GM18951 (cell line): ENCODE data around the gene SERGEF.
"Not testable (repeated sequence)": the region's sequence is repeated elsewhere in the genome, so short reads cannot be mapped to it uniquely, and the experiment has no call there.

ENCODE experiments used
- POLR2A ChIP-seq: IDR thresholded peaks from 4 replicates; pipeline ENCODE4 v1.6.1; 2011; ENCODE audit warnings: mild to moderate bottlenecking; ENCODE audit not compliant: insufficient read length, insufficient read depth; ENCODE audit errors: extremely low read depth
- in situ Hi-C: fragments of 300-500 bp; cut with MboI; formaldehyde crosslinking; loops from one replicate; pipeline ENCODE4 v1.12.0; 2022; ENCODE audit warnings: low sequenced_read_pairs, mixed read lengths, inconsistent platforms; ENCODE audit not compliant: unreplicated experiment

Gene SERGEF

GRCh38 chr11:18012122-18012905 is 533 bp downstream of the SERGEF start:
- no peak for TF ChIP-seq POLR2A
- in situ Hi-C loops = no loop called here

GRCh38 chr11:18011633-18012032 is 1.2 kb downstream of the SERGEF start:
- TF ChIP-seq POLR2A = no peak
- in situ Hi-C loops = no loop called here

- no peak for TF ChIP-seq POLR2A
- in situ Hi-C loops = no loop called here
Measured at GRCh38 chr11:18010977-18011586, 1.8 kb downstream of the SERGEF start.

- TF ChIP-seq POLR2A = no peak
- in situ Hi-C loops = no loop called here
Measured at GRCh38 chr11:18010121-18010670, 2.7 kb downstream of the SERGEF start.

- TF ChIP-seq POLR2A = no peak
- in situ Hi-C loops = no loop called here
Measured at GRCh38 chr11:18005376-18006129, 7.3 kb downstream of the SERGEF start.

GRCh38 chr11:18001191-18001590 is 11.7 kb downstream of the SERGEF start:
- in situ Hi-C loops = no loop called here
- TF ChIP-seq POLR2A = no peak

GRCh38 chr11:18000760-18001159 is 12.1 kb downstream of the SERGEF start:
- in situ Hi-C loops = no loop called here
- no peak for TF ChIP-seq POLR2A

GRCh38 chr11:18000128-18000527 is 12.7 kb downstream of the SERGEF start:
- in situ Hi-C loops = not testable (repeated sequence)

GRCh38 chr11:17992916-17993315 is 19.9 kb downstream of the SERGEF start:
- TF ChIP-seq POLR2A = no peak
- in situ Hi-C loops = no loop called here

GRCh38 chr11:17991783-17992433 is 20.9 kb downstream of the SERGEF start:
- no peak for TF ChIP-seq POLR2A
- in situ Hi-C loops = no loop called here

GRCh38 chr11:17989306-17989705 is 23.5 kb downstream of the SERGEF start:
- TF ChIP-seq POLR2A = no peak
- in situ Hi-C loops = loop anchor here (10.0 kb wide), 1 partner anchor 265 kb away; no protein-coding TSS in a partner anchor

GRCh38 chr11:17988465-17988864 is 24.4 kb downstream of the SERGEF start:
- in situ Hi-C loops = loop anchor here (10.0 kb wide), 1 partner anchor 264 kb away; no protein-coding TSS in a partner anchor
- no peak for TF ChIP-seq POLR2A

GRCh38 chr11:17987826-17988225 is 25.0 kb downstream of the SERGEF start:
- in situ Hi-C loops = loop anchor here (10.0 kb wide), 1 partner anchor 263 kb away; no protein-coding TSS in a partner anchor
- no peak for TF ChIP-seq POLR2A

GRCh38 chr11:17986711-17987220 is 26.1 kb downstream of the SERGEF start:
- no peak for TF ChIP-seq POLR2A
- in situ Hi-C loops = loop anchor here (10.0 kb wide), 1 partner anchor 262 kb away; no protein-coding TSS in a partner anchor
